CD4-positive, alpha-beta T cell treated with Interleukin-17A for 1 hour (primary cell): ENCODE measurements around the gene FXR1.
"Not testable (repeated sequence)": the region's sequence is repeated elsewhere in the genome, so short reads cannot be mapped to it uniquely, and the experiment has no call there.

Experiments
- DNase-seq: peaks from one replicate; pipeline ENCODE4 v3.0.0-alpha.2; 2020

Gene FXR1

DNA sequence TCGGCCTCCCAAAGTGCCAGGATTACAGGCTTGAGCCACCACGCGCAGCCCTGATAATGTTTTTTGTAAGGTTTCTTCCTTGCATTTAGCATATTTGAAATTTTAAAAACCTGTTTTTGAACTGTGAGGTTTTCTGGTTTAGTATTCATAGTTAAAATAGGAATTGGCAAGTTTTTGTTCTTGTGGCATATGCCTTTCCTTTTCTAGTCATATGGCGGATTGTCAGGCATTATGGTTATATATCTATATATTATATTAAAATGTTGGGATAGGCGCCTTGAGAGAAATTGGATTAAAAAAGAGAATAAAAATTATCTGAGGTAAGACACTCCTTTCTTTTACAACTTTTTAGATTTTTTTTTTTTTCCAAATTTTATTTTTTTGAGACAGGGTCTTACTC lies 28.4 kb downstream of the FXR1 start:
- DNase-seq = no peak

DNA sequence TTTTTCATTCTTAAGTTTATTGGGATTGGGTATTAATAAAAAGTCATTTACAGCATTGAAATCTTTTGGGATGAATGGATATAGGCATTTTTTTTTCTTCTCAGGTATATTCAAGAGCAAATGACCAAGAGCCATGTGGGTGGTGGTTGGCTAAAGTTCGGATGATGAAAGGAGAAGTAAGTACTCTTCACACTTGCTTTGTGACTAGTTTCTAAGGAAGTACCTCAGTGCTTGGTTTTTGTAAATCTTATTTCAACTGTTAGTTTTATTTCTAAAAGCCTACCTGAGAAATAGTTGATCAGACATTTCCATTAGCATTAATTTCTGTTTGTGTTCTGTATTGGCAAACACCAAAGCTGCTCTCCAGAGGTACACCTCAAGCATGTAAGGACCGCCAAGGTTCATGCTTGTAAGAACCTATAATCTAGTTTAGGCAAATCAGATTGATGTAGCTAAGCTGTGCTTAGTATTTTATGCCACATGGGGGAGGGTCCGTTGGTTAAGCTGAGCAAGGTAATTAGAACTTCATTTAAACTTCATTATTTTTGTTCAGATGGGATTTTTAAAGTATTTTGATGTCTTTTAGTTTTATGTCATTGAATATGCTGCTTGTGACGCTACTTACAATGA lies 35.4 kb downstream of the FXR1 start:
- DNase-seq = no peak

DNA sequence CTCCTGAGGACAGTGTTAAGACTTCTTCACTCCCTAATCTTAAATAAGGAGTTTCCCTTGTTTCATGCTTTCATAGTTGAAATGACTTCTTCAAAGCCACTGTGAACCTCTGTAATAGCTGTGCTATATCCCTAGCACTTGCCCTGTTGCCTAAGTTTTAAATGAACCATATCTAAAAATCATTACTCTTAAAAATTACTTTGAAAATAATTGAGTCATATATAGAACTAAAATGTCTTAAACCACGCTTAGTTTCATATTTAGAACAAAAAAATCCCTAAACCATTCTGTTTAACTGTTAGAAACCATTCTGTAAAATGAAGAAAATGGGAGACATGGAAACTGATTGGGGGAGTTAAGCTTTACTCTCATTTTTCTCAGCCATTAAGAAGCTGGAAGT lies 47.2 kb downstream of the FXR1 start:
- no peak for DNase-seq

DNA sequence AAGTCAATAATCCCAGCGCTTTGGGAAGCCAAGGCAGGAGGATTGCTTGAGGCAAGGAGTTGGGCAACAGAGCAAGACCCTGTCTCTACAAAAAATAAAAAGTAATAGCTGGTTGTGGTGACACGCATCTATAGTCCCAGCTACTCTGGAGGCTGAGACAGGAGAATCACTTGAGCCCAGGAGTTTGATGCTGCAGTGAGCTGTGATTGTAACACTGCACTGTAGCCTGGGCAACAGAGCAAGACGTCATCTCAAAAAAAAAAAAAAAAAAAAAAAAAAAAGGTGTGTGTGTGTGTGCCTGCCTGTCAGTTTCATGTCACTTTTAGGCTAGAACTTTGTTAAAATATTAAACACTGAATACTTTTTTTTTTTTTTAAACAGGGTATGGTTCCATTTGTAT lies 48.6 kb downstream of the FXR1 start:
- DNase-seq = no peak

DNA sequence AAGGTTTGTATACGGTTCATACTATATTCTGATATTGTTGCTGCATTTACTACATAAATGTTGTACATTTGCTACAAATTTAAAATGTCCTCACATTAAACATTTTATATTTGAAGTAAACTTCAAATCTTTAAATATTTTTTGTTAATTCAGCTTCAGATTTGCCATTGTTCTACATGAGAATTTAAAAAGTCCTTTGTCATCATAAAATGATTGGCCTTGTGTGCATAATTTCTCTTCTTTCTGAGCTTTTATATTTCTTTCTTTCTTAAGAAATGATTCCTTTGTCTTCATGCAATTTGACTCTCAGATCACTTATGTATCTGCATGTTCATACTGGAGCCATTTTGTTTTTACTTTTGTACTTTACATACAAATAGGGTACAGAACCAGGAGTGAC lies 49.1 kb downstream of the FXR1 start:
- no peak for DNase-seq

DNA sequence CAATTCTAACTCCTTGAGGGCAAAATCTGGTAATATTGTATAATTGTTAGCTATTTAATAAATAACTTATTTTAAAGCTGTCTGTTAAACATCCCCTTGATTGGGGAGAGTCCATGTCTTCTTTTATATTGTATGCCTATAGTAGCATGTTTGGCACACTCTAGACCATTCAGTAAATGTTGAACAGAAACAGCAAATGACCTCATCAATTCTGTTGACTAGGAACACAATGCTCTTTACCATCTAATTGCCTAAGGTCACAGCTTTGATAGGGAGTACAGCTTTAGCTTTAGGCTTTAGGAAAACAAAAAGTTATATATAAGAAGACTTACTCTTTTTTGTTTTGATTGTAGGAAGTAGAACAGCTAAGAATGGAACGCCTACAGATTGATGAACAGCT lies 50.1 kb downstream of the FXR1 start:
- no peak for DNase-seq

DNA sequence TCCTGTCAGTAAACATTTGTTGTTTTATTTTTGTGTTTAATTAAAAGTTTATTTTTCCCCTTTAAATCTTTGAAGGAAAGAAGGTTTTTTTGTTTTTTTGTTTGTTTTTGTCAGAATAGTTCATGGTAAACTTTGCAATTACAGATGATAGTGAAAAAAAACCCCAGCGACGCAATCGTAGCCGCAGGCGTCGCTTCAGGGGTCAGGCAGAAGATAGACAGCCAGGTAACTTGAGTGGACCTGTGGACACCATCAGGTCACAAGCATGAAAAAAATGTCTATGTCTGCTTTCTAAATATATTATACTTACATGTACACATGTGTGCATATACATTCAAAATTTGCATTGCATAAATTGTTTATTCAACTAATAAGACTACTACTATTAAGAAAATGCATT lies 58.5 kb downstream of the FXR1 start:
- no peak for DNase-seq

DNA sequence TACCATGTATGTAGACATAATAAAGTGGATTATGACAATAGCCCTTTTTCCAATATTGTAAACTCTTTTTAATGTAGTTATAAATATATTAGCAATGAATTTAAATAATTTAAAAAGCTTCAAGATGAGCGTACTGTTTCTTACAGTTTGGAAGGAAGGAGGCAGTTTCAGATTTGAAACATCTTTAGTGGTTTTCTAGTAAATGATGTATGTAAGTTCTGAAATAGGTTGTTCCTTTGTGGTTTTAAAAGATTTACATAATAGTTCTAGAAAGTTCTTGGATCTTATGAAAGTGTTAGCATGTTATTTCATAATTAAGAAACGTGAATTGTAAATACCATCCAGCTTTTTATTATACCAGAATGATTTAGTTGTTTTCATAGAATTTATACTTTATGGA lies 61.1 kb downstream of the FXR1 start:
- DNase-seq = no peak

DNA sequence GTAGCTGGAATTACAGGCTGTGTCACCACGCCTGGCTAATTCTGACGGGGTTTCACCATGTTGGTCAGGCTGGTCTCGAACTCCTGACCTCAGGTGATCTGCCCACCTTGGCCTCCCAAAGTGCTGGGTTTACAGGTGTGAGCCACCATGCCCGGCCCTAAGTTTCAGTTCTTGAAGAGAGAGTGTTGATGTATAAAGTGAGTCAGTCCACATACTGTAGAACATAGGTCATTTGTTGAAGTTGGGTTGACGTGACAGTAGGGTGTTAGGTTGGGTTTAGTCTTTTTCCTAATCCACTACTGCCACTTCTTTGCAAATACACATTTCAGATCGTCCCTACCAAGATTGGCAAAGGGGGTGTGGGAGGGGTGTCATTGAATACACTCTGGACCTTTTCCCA lies 61.8 kb downstream of the FXR1 start:
- DNase-seq = no peak

DNA sequence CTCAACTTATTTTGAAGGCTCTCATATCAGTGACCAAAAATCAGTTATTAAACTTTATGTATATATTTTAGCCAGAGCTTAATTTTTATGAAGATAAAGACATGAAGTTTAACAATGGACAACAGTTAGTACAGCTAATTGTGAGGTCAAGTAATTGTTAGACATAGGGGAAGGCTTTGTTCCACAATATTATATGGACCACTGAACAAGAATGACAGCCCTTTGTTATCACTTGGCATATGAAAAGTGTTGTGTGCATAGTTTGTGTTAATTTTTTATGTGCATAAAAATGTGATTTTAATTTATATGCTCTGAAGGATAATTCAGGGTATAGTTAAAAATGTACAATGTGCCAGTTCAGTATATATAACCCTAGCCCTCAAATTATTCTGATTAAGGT lies 65.0 kb downstream of the FXR1 start:
- DNase-seq = no peak

DNA sequence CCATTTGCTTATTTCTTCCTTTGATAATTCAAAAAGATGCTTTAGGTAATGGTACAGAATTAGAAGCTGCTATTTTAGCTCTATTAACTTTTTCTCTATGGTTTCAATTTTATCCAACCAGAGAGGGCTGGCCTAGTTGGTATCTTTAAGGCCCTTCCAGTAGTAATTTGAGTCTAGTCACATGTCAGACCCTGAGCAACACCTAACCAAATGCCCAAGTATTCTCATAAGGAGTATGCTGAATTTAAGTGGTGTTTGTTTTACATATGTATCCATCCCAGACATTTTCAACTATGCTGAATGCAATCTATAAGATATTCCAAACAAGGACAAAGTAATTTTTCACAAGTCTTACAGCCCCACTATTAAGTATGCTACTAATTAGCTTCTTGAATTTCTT lies 67.5 kb downstream of the FXR1 start:
- DNase-seq = no peak

DNA sequence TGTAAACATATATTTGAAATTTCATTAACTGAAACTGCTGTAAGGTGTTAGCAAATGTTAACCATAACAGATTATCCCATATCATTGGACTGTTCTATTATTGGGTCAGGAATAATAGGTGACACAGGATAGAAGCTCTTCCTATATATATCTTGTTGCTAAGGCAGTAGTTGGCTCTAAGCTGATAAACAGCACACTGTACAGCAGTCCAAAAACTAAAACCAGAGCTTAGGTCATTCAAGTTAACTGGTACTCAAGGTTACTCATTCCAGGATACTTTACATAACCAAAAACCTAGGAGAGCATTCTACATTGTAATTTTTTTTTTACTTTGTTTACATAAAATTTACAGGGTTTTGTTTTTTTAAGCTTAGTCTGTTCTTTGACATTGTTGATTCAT lies 68.1 kb downstream of the FXR1 start:
- no peak for DNase-seq

DNA sequence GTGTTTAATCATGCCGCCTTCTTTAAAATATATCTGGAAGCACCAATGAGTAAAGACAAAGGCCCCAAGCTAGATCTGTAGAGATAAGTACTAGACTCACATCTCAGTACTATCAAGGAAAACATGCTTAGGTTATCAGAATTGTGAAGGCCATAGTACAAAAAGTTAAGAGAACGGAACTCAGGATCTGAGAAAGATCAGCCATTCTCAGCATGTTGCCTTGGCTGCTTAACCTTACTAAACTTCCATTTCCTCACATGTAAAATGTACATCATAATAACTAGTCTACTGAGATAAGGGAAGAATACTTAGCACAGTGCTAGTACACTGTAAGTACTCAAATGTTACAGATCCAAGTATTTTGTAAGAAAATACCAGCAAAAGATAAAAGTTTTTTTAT lies 69.4 kb downstream of the FXR1 start:
- DNase-seq = no peak

DNA sequence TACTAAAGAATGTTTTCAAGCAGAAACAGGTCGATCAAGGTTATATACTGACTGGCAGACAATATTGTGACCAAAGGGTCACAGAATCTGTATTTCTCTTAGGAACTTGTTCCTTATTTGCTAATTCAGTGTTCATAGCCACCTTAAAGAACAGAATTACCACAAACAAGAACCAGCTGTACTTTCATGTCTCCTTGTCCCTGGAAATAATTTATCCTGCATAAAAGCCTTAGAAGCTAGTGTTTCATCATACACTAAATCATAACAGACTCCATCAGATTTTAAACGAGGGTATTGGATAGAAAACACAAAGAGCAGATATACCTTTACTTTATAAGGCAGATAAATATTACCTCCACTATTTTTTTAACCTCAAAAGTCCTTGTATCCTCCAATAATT lies 70.7 kb downstream of the FXR1 start:
- DNase-seq = no peak

DNA sequence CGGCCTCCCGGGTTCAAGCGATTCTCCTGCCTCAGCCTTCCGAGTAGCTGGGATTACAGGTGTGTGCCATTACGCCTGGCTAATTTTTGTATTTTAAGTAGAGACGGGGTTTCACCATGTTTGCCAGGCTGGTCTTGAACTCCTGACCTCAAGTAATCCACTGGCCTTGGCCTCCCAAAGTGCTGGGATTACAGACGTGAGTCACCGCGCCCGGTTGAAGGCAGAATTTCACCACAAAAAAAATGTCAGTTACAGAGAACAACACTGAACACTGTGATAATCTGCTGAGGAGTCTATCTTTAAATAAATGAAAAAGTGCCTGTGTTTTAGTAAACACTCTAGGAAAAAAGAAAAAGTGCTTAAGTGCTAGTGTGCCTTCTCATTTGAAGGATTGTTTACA lies 73.9 kb downstream of the FXR1 start:
- not testable (repeated sequence) for DNase-seq

DNA sequence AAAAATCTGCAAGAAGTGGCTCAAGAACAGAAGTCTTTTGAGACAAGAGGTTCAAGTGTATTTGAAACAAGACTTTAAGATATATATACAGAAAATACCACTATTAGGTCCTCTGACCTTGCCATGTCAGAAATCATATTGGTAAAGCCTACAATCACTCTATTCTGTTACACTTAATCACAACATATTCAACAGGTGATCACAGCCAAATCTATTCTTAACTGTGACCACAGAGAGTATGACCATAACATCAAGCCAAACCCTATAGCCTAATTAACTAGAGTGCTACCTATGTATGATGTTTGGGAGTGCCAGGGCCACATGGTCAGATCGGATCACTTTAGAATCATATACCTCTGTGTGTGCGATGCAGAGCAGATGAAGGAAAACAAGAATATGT lies 74.9 kb downstream of the FXR1 start:
- DNase-seq = no peak

DNA sequence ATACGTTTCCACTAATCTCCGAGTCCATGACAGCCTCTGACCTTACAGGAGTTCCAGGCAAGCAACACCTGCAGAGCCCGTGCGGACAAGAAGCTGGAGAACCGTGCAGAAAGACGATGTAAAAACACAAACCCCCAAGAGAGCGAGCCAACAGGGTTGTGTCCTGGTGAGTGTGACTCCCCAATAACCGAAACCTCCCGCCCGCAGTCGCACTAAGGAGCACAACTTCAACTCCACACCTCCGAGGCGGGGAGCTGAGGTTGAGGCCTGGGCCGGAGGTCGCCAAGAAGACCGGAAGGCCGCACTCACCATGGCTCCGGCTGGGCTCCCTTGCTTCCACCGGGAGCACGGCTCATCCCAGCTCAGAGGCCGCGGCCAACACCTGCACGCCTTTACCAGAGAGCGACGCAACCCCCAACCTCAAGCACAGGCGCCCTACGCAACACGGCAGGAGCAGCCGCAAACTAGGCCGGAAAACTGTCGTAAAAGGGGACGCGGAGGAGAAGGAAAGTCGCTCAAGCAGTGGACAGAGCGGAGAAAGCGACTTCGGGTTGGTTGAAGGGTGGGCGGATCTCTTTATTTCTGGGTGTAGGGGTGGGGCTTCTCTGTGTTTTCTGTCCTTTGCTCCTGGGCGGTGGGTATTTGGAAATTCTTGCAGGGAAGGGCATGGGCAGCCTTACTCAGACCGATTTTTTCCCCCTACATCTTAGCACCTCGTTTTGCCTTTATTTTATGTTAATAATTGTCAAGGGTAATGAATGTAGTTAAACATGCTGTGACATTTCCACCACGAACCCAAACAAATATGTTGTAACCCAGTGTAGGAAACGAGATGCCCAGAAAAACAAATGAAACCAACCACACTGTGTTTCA lies 77.1 kb downstream of the FXR1 start, which contains the start of gene DNAJC19:
Gene DNAJC19, minus strand, starts transcription at position 446 of the 873 bp plus-strand sequence. Its CDS starts 134 bp downstream, at position 312.
- DNase-seq = peak; percentile 95

DNA sequence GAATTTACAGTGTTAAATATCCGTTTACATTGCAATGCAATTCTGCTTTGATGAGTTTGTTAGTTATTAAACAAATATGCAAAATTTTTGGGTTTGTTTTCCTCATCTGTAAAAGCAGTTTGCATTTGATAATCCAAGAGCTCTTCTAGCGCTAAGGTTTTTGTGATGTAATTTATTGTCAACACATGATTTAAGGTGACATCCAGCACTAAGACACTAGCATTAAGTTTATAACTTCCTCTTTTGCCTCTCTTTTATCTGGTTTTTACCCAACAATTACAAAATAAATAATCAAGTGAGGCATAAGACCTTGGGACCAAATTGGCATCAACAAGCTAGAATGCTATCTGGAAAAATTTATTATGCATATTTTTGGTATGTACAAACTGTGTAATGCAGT lies 78.0 kb downstream of the FXR1 start:
- DNase-seq = no peak

DNA sequence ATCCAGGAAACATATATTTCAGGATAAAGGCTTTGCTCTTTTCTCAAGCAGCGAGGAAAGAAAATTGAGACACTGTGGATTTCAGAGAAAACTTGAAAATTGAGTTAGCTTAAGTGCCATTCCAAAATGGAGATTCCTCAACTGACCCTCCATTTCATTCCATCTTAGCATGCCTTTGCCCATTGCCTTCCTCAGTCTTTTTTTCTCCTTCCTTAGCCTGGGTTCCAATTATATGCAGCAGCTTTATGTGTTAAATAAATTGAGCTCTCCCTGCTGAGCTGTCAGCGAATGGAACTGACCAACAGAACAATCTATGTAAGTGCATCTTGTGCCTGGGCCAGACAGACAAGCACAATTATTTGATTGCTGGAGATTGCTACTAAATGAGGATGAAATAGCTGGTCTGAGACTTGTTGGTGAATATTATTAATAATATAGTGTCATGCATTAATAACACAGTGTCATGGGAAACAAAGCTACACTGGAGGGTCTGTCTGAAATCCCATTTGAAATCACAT lies 84.0 kb downstream of the FXR1 start:
- no peak for DNase-seq

DNA sequence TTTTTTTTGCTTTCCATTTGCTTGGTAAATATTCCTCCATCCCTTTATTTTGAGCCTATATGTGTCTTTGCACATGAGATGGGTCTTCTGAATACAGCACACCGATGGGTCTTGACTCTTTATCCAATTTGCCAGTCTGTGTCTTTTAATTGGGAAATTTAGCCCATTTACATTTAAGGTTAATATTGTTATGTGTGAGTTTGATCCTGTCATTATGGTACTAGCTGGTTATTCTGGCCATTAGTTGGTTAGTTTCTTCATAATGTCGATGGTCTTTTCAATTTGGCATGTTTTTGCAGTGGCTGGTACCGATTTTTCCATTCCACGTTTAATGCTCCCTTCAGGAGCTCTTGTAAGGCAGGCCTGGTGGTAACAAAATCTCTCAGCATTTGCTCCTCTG lies 89.9 kb downstream of the FXR1 start:
- not testable (repeated sequence) for DNase-seq

DNA sequence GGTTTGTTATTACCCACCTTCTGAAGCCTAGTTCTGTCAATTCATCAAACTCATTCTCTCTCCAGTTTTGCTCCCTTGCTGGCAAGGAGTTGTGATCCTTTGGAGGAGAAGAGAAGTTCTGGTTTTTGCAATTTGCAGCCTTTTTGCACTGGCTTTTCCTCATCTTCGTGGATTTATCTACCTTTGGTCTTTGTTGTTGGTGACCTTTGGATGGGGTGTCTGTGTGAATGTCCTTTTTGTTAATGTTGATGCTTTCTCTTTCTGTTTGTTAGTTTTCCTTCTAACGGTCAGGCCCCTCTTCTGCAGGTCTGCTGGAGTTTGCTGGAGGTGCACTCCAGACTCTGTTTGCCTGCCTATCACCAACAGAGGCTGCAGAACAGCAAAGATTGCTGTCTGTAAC lies 91.0 kb downstream of the FXR1 start:
- not testable (repeated sequence) for DNase-seq

DNA sequence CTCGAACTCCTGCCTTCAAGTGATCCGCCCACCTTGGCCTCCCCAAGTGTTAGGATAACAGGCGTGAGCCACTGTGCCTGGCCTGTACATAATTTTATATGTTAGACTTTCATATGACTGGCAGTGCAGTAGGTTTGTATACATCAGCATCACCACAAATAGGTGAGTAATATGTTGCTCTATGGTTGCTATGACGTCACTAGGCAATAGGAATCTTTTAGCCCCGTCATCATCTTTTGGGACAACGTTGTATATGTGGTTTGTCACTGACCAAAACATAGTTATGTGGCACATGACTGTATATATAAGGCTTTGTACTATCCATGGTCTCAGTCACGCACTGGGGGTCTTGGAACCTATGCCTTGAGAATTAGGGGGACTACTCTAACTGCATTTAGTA lies 94.1 kb downstream of the FXR1 start:
- DNase-seq = no peak

DNA sequence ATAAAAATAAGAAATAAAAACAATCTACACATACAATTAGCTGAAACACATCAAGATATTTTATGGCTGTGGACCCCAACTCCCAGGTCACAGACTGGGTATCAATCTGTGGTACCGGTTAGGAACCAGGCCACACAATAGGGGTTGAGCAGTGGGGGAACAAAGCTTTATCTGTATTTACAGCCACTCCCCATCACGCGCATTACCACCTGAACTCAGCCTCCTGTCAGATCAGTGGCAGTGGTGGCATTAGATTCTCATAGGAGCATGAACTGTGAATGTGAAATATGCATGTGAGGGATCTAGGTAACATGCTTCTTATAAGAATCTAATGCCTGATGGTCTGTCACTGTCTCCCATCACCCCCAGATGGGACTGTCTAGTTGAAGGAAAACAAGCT lies 94.8 kb downstream of the FXR1 start:
- no peak for DNase-seq

DNA sequence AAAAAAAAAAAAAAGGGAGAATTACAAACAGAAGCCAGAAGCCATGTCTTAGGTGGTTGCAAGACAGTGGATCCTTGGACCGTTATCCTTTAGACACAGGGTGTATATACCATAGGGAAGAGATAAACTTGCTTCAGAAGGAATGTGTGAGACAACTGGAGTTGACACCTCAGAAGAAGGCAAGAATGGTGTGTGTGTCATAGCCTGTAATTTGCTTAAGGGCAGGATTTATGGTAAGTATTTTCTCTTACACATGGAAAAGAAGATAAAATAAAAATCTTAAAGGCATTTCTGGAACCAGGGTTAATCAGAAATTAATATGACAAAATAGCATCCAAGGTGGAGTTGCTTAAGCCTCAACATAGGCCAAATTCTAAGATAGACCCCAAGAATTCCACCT lies 96.3 kb downstream of the FXR1 start:
- no peak for DNase-seq
